K562 (cell line): ENCODE measurements around the gene SEMA5A.

Experiments
- CHAMP1 ChIP-seq: fragments of 450-650 bp; IDR thresholded peaks from 2 replicates; pipeline ENCODE4 v1.6.1; 2016; ENCODE audit warnings: mild to moderate bottlenecking
- NBN ChIP-seq: fragments of 450-650 bp; IDR thresholded peaks from 2 replicates; pipeline ENCODE4 v1.6.1; 2016; ENCODE audit warnings: low read depth, mild to moderate bottlenecking
- PREB ChIP-seq: sonication (generic); formaldehyde crosslinking; IDR thresholded peaks from 2 replicates; pipeline ENCODE4 v1.8.1; 2023; ENCODE audit warnings: mild to moderate bottlenecking, missing genetic modification reagents
- SREBF1 ChIP-seq: fragments of 150-350 bp; IDR thresholded peaks from 2 replicates; pipeline ENCODE4 v1.6.1; 2014; ENCODE audit warnings: antibody characterized with exemption, low read depth, low read length, borderline replicate concordance
- SRF ChIP-seq, 2 experiments: fragments of 250-450, 450-650 bp in 1 of 2; sonication (Bioruptor Pico) in 1 of 2; sonication (generic) in 1 of 2; formaldehyde crosslinking; IDR thresholded peaks; 2 replicates each; pipeline versions ENCODE4 v1.5.0 to v1.5.1; 2020 to 2022; ENCODE audit warnings: mild to moderate bottlenecking in 1 of 2, missing genetic modification reagents in 1 of 2

GRCh38 chr5:9401786-9402472 lies 143.9 kb downstream of the SEMA5A start:
- TF ChIP-seq NBN (no peak), CHAMP1 (no peak), SREBF1 (no peak), SRF (CRISPR knock-in tag; IDR thresholded peaks at IDR 0.05) (no peak), PREB (CRISPR knock-in tag) (no peak)
